Ecto neural progenitor cell (in vitro differentiated cells): ENCODE results near the gene YIF1B.
"Not testable (repeated sequence)": the region's sequence is repeated elsewhere in the genome, so short reads cannot be mapped to it uniquely, and the experiment has no call there.

Experiments
- DNase-seq: peaks from one replicate; pipeline ENCODE4 v3.0.0-alpha.2; 2018; ENCODE audit warnings: low spot score

The YIF1B gene, protein sequence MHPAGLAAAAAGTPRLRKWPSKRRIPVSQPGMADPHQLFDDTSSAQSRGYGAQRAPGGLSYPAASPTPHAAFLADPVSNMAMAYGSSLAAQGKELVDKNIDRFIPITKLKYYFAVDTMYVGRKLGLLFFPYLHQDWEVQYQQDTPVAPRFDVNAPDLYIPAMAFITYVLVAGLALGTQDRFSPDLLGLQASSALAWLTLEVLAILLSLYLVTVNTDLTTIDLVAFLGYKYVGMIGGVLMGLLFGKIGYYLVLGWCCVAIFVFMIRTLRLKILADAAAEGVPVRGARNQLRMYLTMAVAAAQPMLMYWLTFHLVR

DNA sequence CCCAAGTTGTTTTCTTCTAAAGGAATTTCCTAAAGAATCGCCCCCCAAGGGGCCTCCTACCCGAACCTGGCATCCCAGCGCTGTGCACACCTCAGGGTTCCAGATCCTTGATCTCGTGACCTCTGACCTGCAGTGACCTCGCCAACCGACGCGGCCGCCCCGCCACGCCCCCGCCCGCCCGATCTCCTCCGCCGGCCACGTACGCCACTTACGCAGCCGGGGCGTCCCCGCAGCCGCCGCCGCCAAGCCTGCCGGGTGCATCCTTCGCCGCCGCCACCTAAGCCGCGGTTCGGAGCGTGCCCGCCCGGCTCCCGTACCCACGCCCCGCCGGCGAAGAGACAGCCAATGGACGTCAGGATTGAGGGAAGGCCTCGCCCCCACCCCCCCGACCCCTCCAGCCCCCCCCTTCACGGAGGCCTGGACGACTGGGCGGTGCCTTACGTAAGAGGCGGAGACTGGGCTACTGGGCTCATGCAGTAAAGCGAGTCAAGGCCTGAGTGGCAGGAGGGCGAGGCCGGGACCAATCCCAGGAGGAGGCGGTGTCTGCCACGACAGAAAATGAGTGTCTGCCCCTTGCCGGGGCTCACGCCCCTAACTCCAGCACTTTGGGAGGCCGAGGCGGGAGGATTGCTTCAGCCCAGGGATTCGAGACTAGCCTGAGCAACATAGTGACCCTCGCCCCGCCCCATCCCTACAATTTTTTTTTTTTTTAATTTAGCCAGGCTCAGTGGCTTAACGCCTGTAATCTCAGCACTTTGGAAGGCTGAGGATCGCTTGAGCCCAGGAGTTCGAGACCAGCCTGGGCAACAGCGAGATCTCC is at the start of gene YIF1B:
Gene YIF1B (minus strand): TSS at position 291 of the 820 bp plus-strand sequence. CDS start 30 bp downstream, at position 261.
- DNase-seq, result peak; percentile 98

DNA sequence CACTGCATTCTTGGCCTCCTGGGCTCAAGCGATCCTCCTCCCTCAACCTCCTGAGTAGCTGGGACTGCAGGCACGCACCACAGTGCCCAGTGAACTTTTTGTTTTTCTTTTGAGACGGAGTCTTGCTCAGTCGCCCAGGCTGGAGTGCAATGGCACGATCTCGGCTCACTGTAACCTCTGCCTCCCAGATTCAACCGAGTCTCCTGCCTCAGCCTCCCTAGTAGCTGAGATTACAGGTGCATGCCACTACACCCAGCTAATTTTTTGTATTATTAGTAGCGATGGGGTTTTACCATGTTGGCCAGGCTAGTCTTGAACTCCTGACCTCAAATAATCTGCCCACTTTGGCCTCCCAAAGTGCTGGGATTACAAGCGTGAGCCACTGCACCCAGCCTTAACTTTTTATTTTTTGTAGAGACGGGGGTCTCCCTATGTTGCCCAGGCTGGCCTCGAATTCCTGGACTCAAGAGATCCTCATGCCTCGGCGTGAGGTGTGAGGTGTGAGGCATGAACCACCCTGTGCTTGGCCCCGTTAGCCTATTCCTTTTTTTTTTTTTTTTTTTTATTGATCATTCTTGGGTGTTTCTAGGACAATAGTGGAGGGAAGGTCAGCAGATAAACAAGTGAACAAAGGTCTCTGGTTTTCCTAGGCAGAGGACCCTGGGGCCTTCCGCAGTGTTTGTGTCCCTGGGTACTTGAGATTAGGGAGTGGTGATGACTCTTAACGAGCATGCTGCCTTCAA is 47.4 kb upstream of the YIF1B start:
- not testable (repeated sequence) for DNase-seq

- peak; percentile 89 for DNase-seq
Observed at GRCh38 chr19:38362076-38362945, 46.6 kb upstream of the YIF1B start.

GRCh38 chr19:38361633-38362075 is 45.9 kb upstream of the YIF1B start:
- DNase-seq, result peak; percentile 93

GRCh38 chr19:38360839-38361631 is 45.3 kb upstream of the YIF1B start:
- DNase-seq, result no peak

- no peak for DNase-seq
Observed at GRCh38 chr19:38360351-38360750, 44.6 kb upstream of the YIF1B start.

- no peak for DNase-seq
Observed at GRCh38 chr19:38359242-38360021, 43.7 kb upstream of the YIF1B start.

- no peak for DNase-seq
Observed at GRCh38 chr19:38358071-38358470, 42.3 kb upstream of the YIF1B start.

DNA sequence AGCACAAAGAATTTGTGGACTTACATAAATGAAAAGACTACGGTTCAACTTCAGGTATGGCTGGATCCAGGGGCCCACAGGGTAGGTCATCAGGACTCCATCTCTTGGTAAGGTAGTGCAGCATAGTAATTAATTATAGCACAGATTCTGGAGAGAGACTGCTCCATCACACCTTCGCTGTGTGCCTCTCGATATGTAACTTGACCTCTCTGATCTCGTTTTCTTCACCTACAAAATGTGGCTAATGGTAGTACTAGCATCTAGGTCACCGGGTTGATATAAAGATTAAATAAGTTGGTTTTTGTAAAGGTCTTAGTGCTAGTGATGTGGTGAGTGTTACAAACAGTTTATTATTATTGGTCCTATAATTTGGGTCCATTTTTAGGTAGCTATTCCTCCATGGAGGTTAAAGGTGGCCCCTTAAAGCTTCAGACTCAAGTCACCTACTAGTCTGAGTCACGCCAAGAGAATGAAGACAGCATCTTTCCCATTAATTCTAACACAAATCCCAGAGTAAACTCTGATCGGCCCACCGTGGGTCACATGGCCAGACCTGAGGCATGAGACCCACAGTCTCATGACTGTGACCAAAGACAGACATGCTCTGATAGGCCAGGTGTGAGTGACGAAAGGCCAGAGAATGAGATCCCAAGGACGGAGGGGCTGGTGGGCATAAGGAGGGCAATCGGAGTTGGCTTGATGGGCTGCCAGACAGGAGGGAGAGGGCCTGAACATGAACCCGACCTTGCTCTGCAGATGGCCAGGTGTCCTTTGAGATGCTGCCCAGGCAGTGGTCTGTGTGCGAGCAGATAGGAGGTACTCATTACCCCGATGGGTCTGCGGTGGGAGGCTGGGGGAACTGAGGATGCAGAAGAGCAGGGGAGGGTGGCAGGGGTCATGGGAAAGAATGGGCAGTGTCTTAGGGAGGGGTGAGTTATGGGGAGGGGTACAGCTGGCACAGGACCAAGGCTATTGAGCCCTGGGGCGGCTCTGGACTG is 40.3 kb upstream of the YIF1B start:
- DNase-seq, result no peak

DNA sequence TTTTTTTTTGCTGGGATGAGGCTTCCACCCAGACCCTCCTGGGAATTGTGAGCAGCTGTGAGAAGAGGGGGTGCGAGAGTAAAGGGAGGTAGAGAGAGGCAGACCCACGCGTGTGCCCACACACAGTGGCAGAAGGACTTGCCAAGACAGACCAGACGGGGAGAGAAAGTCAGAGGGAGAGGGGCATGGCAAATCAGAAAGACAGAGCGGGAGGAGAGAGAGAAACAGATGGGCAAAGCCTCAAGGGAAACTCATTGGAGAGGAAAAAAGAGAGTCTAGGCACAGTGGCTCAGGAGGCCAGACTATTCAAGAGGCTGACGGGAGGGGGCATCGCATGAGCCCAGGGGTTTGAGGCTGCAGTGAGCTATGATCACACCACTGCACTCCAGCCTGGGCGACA is 36.9 kb upstream of the YIF1B start:
- DNase-seq, result no peak

DNA sequence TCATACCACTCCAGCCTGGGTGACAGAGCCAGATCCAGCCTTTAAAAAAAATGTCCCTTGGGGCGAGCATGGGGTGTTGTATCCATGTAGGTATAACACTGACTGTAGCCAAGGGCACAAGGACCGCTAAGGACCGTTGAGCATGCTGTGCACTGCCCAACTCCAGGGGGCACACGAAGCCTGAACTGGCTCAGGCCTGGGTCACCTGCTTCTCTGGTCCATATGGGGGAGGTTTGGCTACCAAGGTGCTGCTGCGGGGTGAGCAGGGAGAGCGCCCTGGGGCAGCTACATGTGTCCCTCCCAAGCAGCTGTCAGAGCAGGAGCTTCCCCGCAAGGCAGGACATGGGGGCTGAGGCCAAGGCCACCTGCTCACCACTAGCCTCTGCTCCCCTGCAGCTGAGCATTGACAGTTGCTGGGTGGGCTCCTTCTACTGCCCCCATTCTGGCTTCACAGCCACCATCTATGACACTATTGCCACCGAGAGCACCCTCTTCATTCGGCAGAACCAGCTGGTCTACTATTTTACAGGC is 36.2 kb upstream of the YIF1B start:
- no peak for DNase-seq

DNA sequence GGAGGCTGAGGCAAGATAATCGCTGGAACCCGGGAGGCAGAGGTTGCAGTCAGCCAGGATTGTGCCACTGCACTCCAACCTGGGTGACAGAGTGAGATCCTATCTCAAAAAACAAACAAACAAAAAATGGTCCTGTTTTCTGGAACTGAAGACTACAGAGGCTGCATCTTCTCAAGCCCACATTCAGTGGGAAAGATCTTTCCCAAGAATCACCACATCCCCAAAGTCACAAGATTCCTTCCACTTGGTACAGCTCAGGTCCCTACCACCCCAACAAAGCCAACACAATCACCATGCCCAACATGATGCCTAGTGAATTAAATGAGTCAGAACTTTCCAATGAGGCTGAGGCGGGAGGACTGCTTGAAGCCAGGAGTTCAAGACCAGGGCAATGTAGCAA is 35.1 kb upstream of the YIF1B start:
- no peak for DNase-seq

DNA sequence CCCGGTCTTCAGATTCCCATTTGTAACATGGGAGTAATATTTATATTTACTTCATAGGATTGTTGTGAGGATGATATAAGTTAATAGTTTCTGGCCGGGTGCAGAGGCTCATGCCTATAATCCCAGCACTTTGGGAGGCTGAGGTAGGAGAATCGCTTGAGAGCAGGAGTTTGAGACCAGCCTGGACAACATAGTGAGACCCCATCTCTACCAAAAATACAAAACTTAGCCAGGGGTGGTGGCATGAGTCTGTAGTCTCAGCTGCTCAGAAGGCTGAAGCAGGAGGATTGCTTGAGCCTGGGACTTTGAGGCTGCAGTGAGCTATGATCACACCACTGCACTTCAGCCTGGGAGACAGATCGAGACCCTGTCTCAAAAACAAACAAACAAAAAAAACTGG is 31.1 kb upstream of the YIF1B start:
- DNase-seq, result no peak

GRCh38 chr19:38340927-38341326 is 25.2 kb upstream of the YIF1B start:
- no peak for DNase-seq

GRCh38 chr19:38339011-38339410 is 23.3 kb upstream of the YIF1B start:
- not testable (repeated sequence) for DNase-seq

- DNase-seq, result no peak
Observed at GRCh38 chr19:38337360-38337653, 21.6 kb upstream of the YIF1B start.

GRCh38 chr19:38336638-38337359 is 21.1 kb upstream of the YIF1B start:
- DNase-seq, result peak; percentile 97
